ENCODE data around the gene LRRC4C.

Gene LRRC4C

DNA sequence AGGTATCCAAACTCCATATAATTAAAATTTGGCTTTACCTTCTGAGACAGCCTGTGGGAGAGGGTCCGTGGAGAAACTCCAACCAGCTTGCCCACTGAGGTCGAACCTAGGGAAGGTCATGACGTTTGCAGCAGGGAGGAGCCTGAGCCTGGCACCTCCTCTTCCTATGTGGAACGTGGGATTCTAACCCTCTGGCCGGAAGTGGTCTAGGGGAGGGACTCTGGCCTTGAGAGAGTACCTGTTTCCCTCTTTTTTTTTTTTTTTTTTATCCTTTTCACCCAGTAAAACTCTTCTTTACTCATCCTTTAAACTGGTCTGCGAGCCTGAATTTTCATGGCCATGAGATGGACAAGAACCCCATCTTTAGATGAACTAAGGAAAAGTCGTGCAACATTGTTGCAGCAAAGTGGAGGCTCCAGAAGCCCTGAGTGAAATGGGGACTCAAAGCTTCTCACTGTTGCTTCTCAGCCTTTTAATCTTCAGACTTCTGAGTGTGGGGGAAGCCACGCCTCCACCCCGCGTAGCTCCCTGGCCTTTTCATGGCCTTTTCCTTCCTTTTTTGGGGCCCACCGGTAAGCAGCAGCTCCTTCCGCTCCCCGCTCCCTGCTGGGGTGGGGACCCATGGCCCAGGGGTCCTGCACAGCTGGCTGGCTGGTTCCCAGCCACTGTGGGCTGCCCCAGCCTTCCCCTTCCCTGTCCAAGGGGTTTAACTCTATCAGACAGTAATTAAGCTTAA, 1359.9 kb downstream of the LRRC4C start:
- DNase-seq (ENCODE audit: low read depth), result no peak

DNA sequence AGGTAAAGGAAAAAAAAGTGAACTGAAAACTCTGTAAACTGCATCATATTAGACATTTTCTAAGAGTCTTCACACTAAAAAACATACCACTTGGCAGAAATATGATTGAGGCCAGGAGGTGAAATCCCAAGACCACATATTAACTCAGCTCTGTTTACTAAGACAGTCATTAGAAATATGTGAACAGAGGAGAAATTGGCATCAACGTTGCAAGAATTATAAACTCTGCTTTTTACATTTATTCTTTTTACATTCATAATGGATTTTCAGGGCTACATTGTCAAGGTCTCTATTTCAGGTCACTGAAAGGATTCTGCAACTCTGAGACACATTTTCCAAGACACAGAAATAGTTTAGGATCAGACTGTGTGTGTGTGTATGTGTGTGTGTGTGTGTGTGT, 1364.0 kb downstream of the LRRC4C start:
- DNase-seq (ENCODE audit: low read depth), result no peak

DNA sequence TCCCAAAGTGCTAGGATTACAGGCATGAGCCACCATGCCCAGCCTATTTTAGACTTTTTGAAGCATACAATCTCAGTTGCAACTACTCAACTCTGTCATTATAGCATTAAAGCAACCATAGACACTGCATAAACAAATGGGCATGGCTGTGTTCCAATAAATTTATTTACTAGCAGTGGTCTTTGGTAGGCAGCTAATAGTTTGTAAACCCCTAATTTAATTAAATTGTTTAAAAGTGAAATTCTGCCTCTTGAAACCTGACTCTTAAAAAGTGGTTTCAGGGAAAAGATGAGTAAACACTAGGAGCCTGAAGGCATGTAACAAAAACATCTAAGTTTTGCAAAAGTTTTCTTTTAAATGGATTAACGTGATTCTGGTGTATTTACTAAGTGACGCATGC, 1364.5 kb downstream of the LRRC4C start:
- no peak for DNase-seq (ENCODE audit: low read depth)

DNA sequence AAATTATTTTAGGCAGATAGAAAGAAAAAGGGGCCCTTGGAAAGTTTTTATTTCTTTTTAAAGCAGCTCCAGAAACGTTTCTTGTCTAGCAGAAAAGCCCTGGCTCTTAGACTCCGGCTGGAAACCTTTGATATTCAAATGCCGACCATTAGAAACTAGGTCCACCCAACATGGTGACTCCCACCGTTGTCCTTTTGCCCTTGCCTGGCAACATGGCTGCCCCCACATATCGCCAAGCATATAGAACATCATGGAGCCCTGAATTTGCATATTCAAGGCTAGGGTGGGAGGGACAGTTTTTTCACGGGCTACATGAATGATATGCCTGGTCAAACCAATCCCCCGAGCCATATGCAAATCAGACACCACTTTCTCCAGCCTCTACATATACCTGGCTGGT, 1379.0 kb downstream of the LRRC4C start:
- no peak for DNase-seq (ENCODE audit: low read depth)
